Chondrocyte (in vitro differentiated cells): ENCODE results near the gene NBPF19. TPM values are rescaled to one million over a fixed set of nuclear protein-coding genes. Genes with fewer than 3 reads are reported as not detected.

Experiments used
- total RNA-seq: library from RNA; stranded (reverse); gene quantifications from 3 replicates; pipeline ENCODE4 v1.2.1, GENCODE V29; 2021

NBPF19 gene
- total RNA-seq, 1 donor from 2014 or later, result 14.0 TPM

Other genes starting within 250 kb of the NBPF19 start
- gene PPIAL4C, start 108.8 kb downstream of the NBPF19 start, total RNA-seq, result not detected in 3 replicates